ENCODE measurements around the gene ATAD3A.
"Not testable (repeated sequence)": the region's sequence is repeated elsewhere in the genome, so short reads cannot be mapped to it uniquely, and the experiment has no call there.

ATAD3A gene

DNA sequence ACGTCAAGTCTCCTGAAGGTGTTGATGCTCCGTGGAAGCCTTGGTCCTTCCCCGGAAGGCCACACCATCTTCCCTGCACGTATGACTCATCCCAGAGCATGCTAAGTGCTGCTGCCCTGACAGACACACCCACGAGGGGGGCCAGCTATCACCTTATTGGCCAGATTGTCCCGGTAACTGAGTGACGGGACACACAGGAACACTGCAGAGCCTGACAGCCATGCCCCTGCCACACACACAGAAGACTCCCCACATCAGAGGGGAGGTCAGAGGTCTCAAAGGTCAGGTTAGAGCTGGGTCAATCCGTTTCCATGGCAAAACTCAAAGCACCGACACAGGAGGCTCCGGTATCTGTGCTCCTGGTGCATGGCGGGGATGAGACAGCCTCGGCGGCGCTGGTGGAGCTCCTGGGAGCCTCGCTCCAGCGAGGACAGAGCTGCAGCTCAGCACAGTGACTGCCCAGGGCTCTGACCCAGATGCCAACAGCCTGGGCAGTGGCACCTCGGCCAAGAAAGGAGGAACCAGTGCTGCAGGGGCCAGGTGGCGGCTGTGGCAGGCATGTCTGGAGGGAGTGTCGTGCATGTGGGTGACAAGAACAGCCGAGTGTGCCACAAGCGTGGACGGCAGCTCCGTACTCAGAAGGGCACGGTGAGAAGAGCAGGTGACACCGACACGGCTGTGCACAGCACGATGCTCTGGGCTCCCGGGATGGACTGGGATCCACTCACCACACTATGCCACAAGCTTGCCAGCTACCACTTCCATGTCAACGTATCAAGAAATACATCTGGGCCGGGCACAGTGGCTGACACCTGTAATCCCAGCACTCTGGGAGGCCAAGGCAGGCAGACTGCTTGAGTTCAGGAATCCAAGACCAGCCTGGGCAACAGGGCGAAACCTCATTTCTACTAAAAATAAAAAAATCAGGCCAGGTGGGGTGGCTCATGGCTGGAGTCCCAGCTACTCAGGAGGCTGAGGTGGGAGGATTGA, 43.3 kb downstream of the ATAD3A start:
- no peak for DNase-seq (ENCODE audit: low read depth, low spot score)

DNA sequence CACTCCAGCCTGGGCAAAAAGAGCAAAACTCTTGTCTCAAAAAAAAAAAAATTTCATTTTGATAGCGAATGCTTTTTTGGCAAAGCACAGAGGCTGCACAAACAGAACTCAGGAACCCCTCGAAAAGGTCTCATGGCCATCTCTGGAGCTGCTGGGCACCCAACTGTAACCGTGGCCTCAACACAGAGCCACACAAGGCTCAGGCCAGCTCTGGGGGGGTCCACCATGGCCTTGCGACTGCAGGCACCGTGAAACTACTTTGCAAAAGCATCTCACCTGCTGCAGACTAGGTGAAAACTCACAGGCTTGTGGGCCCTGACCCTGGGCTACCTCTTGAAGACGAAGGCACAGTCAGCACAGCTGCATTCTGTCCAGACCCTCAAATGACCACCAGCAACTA, 44.5 kb downstream of the ATAD3A start:
- no peak for DNase-seq (ENCODE audit: low read depth, low spot score)

DNA sequence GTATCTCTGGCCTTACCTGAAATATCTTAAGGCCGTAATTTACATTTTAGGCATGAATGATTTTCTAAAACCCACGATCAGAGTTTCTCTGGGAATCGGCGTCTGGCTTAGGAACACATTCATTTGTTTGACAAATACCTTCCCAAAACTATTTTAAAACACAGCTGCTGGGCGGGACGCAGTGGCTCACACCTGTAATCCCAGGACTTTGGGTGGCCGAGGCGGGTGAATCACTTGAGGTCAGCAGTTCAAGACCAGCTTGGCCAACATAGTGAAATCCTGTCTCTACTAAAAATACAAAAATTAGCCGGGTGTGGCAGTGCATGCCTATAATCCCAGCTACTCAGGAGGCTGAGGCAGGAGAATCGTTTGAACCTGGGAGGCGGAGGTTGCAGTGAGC, 45.0 kb downstream of the ATAD3A start:
- not testable (repeated sequence) for DNase-seq (ENCODE audit: low read depth, low spot score)

DNA sequence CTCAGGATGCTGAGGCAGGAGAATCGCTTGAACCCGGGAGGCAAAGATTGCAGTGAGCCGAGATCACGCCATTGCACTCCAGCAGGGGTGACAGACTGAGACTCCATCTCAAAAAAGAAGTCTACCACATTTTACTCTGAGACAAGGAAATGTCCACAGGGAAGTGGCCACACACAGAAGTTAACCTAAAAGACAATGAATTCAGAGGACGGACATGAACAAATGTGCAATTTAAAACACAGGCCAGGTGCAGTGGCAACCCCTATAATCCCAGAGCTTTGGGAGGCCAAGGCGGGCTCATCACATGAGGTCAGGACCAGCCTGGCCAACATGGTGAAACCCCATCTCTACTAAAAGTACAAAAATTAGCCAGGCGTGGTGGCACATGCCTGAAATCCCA, 45.7 kb downstream of the ATAD3A start:
- not testable (repeated sequence) for DNase-seq (ENCODE audit: low read depth, low spot score)

DNA sequence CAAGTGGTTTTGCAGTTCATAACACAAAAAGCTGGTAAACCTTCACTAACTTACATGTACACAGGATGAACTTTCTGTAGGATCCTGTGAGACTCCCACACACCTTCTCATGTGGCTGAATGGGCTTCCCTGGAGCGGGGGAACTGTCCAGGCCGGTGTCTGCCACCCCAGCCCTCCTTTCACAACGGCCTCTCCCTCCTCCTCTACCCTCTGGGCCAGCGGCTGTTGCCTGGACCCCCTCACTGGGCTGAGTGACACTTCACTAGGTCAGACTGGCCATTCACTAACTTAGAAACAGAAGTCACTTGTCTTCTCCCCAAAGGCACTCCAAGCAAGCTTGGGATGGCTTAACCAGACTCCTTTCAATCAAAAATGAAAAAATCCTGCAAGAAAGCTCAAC, 46.6 kb downstream of the ATAD3A start:
- no peak for DNase-seq (ENCODE audit: low read depth, low spot score)

DNA sequence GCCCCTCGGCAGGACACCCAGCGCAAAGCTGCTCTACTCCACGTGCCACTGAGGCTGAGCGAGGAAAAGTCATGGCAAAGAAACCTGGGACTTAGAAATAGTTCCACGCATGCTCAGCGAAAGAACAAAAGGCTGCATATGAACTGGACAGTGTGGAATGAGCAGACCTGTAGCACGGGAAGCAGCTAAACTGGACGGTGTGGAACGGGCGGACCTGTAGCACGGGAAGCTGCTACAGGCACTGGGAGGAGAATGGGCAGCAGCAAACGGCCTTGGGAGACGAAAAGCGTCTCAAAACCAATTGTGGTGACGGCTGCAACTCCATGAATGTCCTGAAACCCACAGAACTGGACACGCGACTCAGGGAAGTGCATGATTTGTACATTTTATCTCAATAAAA, 47.1 kb downstream of the ATAD3A start:
- no peak for DNase-seq (ENCODE audit: low read depth, low spot score)

DNA sequence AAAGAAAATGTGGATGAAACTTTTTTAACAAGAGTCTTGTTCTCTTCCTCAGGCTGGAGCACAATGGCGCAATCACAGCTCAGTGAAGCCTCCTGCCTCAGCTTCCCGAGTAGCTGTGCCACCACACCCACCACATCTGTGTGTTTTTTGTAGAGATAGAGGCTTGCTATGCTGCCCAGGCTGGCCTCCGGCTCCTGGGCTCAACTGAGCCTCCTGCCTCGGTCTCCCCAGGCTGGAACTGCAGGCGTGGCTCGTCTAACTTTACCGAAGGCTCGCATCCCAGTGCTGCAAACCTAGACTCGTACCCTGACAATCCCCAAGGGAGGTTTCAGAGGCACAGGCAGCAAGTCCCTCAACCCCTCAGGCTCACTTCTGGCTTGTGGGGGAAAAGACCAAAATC, 48.2 kb downstream of the ATAD3A start:
- no peak for DNase-seq (ENCODE audit: low read depth, low spot score)

DNA sequence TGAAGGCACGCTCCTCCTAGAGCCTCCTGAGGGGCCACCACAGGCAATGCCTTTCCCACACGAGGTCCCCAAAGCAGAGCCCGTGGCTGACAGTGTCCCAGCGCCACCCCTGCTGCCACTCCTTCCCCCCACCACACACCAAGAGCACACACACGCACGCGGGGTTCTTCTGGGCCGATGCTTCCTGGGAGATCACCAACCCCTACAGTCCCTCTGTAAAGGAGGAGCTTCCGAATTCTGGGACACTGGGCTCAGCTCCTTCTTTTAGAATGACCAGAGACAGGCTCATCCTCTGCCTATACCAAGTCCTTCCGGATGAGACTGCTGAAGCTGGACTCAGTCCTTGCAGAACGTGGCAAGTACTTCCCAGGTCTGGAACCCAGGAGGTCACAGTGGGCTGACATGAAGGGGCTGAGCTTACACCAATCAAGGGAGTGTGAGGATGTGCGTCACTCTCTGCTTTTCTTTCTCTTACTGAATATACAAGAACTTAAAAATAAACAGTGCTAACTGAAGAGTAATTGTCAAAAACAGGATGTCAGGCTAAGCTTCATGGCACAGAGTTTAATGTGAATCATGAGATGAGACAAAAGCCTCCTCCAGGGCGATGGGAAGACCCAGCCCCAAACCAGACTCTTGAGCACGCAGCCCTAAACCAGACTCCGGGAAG, 50.0 kb downstream of the ATAD3A start:
- no peak for DNase-seq (ENCODE audit: low read depth, low spot score)

DNA sequence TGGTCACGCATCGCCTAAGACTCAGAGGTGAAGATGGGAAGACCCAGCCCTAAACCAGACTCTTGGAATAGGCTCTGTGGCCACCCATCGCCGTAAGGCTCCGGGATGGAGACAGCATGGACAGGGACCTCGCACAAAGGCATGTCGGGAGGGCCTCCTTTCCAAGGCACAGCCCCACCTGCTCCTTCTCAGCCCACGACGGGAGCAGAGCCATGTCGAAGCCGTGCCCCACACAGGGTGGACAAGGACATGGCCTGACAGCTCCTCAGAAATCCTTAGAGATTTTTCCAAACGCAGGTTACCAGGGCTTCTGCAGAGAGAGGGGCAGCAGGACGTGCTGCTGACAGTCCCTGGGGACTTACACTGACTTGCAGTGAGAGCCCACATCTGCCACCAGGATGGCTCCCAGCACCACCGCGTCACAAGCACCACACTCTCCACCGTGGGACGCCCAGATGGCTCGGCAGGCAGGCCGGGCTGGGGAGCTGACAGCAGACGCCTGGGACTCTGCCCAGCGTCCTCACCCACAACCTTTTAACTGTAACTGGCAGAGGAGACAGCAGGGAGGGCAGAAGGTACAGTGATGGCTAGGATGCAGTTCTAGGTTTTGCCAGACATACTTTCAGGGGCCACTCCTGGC, 50.7 kb downstream of the ATAD3A start:
- DNase-seq (ENCODE audit: low read depth, low spot score), result no peak

DNA sequence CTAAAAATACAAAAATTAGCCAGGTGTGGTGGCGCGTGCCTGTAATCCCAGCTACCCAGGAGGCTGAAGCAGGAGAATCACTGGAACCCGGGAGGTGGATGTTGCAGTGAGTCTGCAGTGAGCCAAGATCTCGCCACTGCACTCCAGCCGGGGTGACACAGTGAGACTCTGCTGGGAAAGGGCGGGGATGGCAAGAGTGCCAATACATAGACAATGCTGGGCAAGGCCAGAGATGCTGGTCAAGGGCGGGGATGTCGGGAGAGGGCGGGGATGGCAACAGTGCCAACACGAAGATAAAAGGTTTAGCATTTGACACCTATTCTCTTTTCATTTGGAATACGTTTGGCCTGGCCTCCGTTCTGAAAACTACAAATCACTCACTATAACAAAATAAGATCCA, 51.7 kb downstream of the ATAD3A start:
- DNase-seq (ENCODE audit: low read depth, low spot score), result no peak

DNA sequence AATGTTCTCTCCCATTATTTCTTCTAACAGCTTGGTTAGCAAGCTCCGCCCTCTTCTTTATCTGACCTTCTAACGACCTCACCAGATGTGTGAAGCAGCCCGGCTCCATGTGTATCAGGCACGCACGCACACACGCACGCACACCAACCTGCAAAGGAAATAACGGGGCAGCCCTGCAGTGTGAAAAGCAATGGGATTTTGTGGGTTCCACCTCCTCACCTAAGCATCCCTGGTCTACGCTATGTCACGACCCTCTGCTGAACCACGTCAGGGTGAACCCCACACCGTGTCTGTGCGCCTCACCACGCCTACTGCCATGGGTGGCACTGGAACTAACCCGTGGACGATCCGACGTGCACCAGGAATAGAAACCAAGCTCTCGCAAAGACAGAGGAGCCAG, 52.3 kb downstream of the ATAD3A start:
- DNase-seq (ENCODE audit: low read depth, low spot score), result no peak

DNA sequence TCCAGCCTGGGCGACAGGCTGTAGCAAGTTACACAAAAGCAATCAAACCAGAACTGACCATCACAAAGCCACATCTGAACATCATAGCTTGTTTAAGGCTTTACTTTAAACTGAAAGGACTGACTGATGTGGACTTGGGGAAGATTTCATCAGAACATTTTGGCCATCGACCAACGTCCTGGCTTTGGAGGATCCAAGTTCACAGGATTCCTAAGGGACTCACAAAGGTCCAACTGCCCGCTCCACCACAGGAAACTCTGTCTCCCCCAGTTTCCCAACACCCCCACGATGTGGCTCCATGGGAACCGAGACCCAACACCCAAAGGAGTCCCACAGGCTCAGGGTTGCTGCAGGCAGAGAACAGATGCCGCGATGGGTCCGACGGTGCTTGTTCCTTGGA, 53.4 kb downstream of the ATAD3A start:
- DNase-seq (ENCODE audit: low read depth, low spot score), result no peak

DNA sequence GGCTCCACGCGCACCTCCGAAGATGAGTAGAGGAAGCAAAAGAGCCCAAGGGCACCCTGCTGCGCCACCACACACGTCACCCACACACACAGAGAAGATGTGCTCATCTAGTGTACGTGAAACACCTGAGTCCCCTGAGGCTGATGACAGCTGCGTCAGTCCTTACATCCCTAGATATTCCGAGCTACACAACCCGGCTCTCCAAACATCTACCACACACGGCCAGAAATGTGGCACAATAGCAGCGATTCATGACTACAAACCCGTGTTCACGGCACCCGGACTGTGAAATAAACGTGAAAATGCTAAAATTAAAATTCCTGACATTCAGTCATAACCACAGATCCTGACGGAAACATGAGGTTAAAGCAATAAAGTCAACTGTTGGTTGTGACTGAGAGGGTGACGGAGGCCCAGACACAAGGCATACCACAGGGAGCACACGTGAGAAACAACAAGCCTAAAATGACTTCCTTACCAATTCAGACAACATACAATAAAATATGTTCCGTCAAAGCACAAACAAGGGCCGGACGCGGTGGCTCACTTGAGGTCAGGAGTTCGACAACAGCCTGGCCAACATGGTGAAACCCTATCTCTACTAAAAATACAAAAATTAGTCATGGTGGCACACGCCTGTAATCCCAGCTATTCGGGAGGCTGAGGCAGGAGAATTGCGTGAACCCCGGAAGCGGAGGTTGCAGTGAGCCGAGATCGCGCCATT, 55.4 kb downstream of the ATAD3A start:
- DNase-seq (ENCODE audit: low read depth, low spot score), result no peak

DNA sequence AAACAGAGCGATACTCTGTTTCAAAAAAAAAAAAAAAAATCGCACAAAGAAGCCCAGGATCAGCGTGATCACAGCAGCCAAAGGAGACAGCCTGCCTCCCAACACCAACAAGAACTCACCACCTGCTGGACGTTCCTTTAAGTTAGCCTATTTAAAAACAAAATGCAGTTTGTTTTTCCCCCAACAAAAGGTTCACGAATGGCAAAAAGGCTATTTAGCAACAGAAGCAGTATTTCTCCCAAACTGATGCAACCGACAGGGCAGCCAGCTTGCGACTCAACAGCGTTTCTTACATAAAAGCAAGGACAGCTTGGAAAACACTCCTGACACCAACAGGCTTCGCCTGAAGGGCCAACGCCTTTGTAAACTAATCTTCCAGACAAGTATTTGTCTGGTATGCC, 55.9 kb downstream of the ATAD3A start:
- no peak for DNase-seq (ENCODE audit: low read depth, low spot score)

DNA sequence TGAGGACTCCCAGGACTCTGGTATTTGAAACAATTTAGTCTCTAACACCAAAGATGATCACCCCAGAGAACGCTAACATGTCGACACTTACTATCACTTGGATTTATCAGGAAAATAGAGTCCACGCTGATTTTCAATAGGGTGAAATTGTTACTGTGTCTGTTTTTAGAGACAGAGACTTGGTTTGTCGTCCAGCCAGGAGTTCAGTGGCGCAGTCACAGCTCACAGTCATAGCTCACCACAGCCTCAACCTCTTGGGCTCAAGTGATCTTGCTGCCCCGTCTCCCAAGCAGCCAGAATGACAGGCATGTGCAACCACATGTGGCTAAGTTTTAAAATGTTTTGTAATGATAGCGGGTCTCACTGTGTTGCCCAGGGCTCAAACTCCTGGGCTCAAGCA, 57.4 kb downstream of the ATAD3A start:
- no peak for DNase-seq (ENCODE audit: low read depth, low spot score)

DNA sequence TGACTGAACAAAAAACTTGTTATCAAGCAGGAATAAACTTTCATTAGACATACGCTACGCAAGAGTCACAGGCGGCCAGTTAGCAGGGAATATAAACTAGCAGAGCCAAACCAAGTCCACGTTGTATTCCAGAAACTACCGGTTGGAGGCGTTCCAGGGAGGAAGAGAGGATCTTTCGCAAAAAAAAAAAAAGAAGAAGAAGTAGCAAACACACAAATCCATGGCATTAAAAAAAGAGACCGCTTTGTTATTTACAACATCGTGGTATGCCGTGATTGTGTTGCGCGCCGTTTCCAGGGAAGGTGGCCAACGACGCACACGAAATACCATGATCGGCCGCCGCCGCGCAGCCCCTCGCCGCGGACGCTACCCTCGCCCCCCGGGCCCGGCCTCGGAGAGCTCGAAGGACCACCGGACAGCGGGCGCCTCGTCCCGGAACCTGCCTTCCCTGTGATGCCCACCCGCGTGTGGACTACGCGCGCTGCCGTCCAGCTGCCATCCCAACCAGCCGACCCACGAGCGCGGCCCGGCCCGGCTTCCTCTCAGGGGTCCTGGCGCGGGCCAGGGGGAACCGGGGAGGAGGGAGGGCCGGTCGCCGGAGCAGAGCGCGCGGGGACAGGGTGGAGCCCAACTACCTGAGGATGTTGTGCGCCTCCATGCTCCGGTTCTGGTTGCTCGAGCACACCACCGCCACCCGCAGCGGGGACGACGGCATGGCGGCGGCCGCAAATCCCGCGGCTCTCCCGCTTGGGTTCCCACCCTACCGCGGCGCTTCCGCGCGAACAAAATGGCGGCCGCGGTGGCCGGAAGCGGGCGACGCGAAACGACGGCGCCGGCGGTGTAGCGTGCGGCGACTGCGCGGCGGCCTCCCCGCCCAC, 62.1 kb downstream of the ATAD3A start:
- DNase-seq (ENCODE audit: low read depth, low spot score), result no peak

DNA sequence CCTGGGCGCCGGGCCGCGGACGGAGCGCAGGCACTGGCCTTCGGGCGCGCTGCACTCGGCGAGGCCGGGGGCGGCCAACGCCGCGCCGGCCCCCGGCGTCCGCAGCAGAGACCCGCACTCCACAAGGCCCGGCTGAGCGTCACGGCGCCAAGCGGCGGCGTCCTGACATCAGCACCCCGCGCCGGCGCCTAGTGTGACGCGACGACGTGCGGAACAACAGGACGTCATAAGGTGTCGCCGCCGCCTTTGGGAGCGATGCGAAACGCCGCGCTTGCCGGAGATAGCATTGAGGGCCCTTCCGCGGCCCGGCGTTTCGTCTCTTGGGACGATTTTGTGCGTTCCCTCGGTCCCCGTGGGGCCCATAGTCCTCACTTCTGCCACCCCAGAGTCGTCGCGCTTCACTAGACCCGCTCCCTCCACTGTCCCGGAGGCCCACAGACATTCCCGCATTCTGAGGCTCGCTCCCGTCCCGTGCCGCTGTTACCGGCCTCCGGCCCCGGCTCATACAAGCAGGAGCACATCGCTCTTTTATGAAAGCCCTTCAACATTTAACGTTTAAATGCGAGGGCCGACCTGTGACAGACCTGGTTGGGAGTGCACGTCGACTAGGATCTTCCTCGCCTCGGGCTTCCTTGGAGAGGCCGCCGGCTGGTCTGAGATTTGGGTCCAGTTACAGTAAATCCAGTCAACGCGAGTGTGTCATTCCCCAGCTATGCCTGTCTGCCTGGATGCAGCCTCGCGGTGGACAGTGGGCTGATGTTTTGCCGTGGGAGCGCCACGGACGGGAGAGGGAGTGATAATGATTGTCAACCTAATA, 63.0 kb downstream of the ATAD3A start, which contains the start of gene SSU72:
Gene SSU72 (minus strand): TSS at position 143 of the 817 bp plus-strand sequence. CDS start 306 bp downstream, outside the sequence.
- peak; percentile 89 for DNase-seq (ENCODE audit: low read depth, low spot score)

DNA sequence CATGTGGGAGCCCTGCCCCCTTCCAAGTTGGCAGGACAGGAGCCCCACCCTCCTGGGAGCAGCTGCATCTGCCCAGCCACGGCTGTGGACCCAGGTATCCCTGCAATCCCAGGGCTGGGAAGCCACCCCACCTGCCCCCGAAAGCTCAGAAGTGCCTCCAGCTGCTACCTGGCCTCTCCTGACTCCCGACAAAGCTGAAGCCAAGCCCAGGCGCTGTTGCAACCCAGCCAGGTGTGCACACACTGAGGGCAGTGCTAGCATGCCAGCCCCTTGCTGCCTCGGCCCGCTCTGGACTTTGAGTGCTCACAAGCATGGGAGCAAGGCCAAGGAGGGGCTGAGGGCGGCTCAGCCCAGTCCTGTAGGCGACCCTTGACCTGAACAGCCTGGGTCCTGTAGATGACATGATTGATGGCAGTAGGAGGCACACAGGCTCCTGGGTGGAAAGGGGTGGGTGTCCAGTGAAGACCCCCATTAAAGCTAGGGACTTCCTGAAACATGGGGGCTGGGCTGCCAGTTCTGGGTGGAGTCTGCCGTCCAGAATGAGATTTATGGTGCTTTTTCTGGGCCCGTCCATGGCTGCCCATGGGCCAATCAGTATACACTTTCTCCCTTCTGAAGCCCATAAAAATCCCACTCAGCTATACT, 65.5 kb downstream of the ATAD3A start:
- no peak for DNase-seq (ENCODE audit: low read depth, low spot score)

DNA sequence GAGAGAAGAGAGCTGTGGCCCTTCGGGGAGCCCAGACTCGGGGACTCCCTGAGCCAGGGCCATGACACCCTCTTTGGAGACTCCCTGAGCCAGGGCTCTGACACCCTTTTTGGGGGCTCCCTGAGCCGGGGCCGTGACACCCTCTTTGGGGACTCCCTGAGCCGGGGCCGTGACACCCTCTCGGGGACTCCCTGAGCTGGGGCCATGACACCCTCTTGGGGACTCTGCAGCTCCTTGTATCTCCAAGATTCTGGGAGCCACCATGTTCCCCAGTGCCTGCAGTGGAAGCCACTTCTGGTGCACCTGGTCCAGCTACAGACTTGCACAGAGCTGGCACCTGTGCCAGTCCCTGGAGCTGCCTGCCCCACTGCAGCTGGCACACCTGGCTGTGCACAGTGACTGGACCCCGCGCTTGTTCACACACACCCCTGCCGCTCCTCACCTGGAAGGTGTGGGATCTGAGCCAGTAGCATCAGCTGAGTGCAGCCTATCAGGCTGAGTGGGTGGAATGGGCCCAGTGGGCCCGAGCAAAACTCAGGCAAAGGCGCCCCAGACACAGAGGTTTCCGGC, 66.5 kb downstream of the ATAD3A start:
- DNase-seq (ENCODE audit: low read depth, low spot score), result no peak
